GOT3 (cell line): Measurements from ENCODE around the gene METRNL.
A peak's percentile ranks its signal among the peaks of the same experiment; 100 is the strongest.

Source experiments
- DNase-seq: peaks from one replicate; lab custom pipeline; 2025; ENCODE audit warnings: mixed read lengths; lab: John Stamatoyannopoulos, UW

METRNL gene

GRCh38 chr17:83080579-83080857, 1.1 kb downstream of the METRNL start:
- DNase-seq: no peak

- DNase-seq: no peak
Measured at GRCh38 chr17:83080858-83081683, 1.7 kb downstream of the METRNL start.

GRCh38 chr17:83081684-83082201, 2.3 kb downstream of the METRNL start:
- no peak for DNase-seq

- DNase-seq: no peak
Measured at GRCh38 chr17:83082424-83082823, 3.0 kb downstream of the METRNL start.

GRCh38 chr17:83082909-83083367, 3.5 kb downstream of the METRNL start:
- DNase-seq: no peak

GRCh38 chr17:83083368-83084201, 4.2 kb downstream of the METRNL start:
- peak; percentile 48 for DNase-seq

GRCh38 chr17:83084214-83084613, 4.8 kb downstream of the METRNL start:
- no peak for DNase-seq

GRCh38 chr17:83084621-83085056, 5.2 kb downstream of the METRNL start:
- DNase-seq: no peak

- no peak for DNase-seq
Measured at GRCh38 chr17:83085103-83085502, 5.7 kb downstream of the METRNL start.

- no peak for DNase-seq
Measured at GRCh38 chr17:83085526-83086198, 6.3 kb downstream of the METRNL start.

- no peak for DNase-seq
Measured at GRCh38 chr17:83086199-83086880, 6.9 kb downstream of the METRNL start.

- DNase-seq: no peak
Measured at GRCh38 chr17:83086907-83087787, 7.7 kb downstream of the METRNL start.

- no peak for DNase-seq
Measured at GRCh38 chr17:83087788-83088360, 8.5 kb downstream of the METRNL start.

- no peak for DNase-seq
Measured at GRCh38 chr17:83088451-83088850, 9.0 kb downstream of the METRNL start.

GRCh38 chr17:83088909-83089308, 9.5 kb downstream of the METRNL start:
- DNase-seq: no peak

- DNase-seq: no peak
Measured at GRCh38 chr17:83089328-83090132, 10.1 kb downstream of the METRNL start.

- DNase-seq: no peak
Measured at GRCh38 chr17:83090444-83091256, 11.2 kb downstream of the METRNL start.

- DNase-seq: no peak
Measured at GRCh38 chr17:83091257-83092141, 12.1 kb downstream of the METRNL start.
